8988T (cell line): ENCODE results near the gene STON1.
"Not testable (repeated sequence)": the region's sequence is repeated elsewhere in the genome, so short reads cannot be mapped to it uniquely, and the experiment has no call there.

Experiments
- DNase-seq: peaks from one replicate; pipeline ENCODE4 v3.0.0; 2011

Gene STON1

DNA sequence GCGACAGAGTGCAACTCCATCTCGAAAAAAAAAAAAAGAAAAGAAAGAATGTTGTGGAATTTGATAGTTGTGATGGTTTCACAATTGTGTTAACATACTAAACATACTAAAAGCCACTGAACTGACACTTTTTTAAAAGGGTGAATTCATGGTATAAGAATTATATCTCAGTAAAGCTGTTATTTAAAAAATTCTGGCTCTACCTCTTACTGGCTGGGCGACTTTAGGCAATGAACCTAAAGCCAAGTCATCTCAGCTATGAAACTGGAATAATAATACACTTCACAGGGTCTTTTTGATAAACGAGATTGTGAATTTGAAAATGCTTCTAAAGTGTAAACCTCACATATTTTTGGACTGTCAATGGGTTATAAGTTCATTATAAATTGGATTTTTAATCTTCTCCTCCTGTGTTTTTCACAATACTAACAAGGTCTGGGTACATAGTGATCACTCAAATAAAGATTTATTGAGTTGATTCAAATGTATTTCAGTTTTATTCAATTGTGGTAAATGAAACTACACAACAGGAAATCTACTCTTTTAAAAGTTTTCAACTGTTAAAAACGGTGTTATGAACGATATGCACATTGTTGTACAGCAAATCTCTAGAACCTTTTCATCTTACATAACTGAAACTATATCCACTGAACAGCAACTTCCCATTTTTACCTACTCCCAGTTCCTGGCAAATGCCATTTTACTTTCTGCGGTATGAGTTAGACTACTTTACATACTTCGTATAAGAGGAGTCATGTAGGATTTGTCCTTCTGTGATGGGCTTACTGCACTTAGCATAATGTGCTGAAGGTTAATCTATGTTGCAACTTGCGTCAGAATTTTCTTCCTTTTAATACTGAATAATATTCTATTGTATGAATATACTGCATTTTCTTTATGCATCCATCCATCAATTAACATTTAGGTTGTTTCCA, 44.7 kb downstream of the STON1 start:
- DNase-seq, result no peak

GRCh38 chr2:48578313-48578712, 48.4 kb downstream of the STON1 start:
- DNase-seq, result no peak

- DNase-seq, result no peak
Observed at GRCh38 chr2:48583961-48584360, 54.0 kb downstream of the STON1 start.

DNA sequence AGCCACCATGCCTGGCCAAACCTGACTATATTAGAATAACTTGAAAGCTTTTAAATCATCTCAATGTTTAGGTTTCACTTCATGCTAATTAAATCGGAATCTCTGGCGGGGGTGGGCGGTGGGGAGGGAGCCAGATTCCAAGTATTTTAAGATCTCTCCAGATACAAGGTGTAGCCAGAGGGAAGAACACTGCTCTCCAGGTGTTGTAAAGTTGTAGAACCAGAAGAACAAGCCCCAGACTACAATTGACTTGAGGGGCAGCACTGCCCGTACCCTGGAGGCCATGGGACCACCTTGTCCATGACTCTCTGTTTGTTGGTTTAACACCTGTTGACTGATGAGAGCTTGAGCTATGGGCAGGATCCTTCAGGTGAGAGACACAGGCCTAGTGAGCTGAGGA, 54.6 kb downstream of the STON1 start:
- DNase-seq, result no peak

DNA sequence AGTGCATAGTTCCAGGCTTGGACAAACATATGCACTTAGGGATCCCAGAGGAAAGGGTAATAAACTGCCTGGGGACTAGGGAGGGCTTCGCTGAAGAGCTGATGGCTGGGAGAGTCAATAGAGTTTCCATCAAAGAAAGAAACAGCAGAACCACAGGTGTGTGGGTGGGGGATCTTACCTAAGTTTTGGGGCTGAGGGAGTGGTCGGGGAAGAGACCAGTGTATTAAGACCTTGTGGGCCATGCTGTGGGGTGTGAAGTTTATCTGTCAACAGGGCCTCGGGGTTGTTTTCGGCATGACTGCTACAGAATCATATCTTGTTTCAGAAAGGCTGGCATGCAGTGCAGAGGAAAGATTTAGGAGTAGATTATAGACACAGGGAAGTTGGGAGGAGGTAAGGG, 56.5 kb downstream of the STON1 start:
- no peak for DNase-seq

DNA sequence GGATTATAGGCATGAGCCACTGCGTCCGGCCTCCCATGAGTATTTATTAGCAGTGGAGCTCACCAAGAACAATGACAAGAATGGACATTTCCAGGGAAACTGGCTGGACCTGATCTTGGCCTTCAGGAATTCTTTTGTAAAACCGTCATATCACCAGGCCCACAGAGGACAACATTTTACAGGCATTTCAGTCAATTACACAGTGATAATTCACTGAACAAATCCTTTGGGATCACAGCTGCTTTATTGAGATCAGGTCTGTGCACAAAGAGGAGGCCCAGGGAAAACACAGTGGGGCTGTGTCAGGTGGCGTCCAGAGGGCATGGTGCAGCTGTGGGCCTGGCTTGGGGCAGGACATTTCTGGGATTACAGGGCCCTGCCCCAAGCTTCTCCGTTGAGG, 57.6 kb downstream of the STON1 start:
- DNase-seq, result no peak

- no peak for DNase-seq
Observed at GRCh38 chr2:48587961-48588360, 58.0 kb downstream of the STON1 start.

DNA sequence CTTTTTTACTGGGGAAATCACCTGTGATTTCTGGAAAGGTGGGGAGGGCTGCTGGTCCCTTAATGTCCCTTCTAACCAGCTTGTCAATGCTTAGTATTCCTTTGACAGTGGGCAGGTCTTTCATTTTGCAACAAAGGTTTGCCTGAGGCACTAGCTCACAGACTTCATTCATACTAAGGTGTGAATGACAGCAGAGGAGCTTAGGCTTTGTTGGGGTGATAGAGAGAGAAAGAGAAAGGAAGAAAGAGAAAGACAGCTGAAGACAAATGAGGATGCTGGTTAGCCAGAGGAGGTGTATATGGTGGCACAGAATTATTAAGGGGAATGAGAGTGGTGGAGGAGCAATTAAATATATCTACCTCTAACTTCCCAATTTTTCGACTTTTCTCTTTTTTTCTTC, 58.8 kb downstream of the STON1 start:
- DNase-seq, result no peak

GRCh38 chr2:48589170-48589767, 59.3 kb downstream of the STON1 start:
- no peak for DNase-seq

GRCh38 chr2:48590017-48590416, 60.1 kb downstream of the STON1 start:
- DNase-seq, result no peak

GRCh38 chr2:48592067-48592466, 62.1 kb downstream of the STON1 start:
- no peak for DNase-seq

DNA sequence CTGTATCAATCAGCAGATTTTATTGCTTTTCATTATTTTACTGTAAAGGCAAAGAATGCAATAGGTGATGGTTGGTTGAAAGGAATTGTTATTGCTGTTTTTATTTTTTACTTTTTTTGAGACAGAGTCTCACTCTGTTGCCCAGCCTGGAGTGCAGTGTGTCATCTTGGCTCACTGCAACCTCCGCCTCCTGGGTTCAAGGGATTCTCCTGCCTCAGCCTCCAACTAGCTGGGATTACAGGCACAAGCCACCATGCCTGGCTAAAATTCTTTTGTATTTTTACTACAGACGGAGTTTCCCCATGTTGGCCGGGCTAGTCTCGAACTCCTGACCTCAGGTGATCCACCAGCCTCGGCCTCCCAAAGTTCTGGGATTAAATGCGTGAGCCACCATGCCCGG, 66.8 kb downstream of the STON1 start:
- DNase-seq, result not testable (repeated sequence)

- no peak for DNase-seq
Observed at GRCh38 chr2:48597492-48597891, 67.5 kb downstream of the STON1 start.

DNA sequence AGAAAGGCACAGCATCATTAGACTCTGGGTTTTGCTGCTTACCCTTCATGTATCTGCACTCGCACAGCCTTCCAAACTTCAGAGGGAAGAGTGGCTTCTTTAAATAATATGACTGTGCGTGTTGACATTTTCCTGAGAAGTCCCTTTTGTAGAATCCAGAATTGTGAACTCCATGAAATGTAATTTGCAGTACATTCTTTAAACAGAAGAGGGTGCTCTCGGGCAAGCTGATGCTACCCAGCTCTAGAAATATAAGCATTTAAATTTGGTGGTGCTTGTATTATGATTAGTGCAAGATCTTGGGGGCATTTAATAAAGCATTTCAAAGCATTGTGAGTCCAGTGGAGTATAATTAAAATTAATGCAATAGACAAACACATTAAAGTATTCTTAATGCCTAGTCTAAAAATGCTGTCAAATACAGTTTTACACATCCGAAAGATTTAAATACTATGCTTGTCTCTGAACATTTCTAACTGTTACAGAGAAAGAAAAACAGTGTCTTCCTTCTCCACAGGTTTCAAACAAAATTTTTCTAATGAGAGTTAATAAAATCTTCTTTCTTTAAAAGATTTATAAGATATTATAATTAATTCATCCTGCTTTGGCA, 70.4 kb downstream of the STON1 start:
- DNase-seq, result no peak

- no peak for DNase-seq
Observed at GRCh38 chr2:48600917-48601316, 71.0 kb downstream of the STON1 start.

DNA sequence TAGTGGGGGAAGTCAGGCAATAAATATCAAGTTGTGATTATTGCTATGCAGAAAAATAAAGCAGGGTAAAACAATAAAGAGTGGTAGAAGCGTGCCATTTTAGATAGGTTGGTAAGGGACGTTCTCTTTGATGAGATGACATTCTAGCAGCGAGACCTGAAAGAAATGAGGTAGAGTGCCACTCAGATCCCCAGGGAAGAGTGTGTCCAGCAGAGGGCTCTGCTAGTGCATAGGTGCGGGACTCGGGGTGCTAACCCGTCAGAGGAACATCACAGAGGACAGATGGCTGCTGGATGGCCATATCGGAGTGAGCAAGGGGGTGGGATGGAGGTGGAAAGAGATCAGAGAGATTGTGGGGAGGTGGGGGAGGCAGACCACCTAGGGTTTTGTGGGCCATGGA, 71.4 kb downstream of the STON1 start:
- DNase-seq, result no peak

GRCh38 chr2:48605482-48606175, 75.7 kb downstream of the STON1 start:
- DNase-seq, result no peak

DNA sequence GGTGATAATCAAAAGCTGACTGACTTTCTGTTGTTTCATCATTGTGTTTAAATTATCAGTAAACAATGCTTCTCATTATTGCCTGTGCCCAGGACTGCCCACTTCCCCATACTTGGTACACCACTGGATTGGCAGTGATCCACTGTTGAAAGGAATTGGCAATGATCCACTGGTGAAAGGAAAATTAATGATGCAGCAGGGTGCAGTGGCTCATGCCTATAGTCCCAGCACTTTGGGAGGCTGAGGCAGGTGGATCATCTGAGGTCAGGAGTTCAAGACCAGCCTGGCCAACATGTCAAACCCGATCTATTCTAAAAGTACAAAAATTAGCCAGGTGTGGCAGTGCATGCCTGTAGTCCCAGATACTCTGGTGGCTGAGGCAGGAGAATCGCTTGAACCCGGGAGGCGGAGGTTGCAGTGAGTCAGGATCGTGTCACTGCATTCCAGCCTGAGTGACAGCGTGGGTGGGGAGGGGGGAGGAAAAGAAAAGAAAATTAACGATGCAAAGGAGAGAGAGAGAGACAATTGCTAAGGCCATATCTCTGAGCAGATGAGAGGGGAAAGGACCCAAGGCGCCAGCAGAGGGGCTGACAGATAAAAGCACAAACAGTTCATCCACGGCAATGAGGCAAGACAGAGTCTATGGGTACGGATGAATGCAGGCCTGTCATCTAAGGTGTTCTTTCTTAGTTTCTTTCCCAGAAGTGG, 77.5 kb downstream of the STON1 start:
- DNase-seq, result no peak

- no peak for DNase-seq
Observed at GRCh38 chr2:48613211-48613610, 83.3 kb downstream of the STON1 start.

DNA sequence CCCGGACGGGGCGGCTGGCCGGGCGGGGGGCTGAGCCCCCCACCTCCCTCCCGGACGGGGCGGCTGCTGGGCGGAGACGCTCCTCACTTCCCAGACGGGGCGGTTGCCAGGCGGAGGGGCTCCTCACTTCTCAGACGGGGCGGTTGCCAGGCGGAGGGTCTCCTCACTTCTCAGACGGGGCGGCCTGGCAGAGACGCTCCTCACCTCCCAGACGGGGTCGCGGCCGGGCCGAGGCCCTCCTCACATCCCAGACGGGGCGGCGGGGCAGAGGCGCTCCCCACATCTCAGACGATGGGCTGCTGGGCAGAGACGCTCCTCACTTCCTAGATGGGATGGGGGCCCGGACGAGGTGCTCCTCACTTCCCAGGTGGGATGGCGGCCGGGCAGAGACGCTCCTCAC, 84.6 kb downstream of the STON1 start:
- DNase-seq, result not testable (repeated sequence)

DNA sequence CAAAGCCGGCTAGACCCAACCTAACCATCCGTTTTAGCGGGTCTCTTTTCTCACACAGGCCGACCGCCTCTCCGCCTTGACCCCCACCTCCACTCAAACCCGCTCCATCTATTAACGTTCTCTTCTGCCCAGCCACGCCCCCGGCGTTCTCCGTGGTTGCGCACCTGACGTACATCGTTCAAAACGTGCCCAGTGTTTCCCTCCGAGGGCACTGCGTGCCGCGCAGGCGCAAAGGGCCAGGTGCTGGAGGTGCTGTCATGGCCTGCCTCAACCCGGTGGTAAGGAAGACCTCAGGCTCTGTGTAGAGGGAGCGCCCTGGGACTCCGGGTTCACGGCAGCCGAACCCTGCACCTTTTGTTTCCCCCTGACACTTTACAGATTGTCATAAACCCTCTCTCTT, 87.7 kb downstream of the STON1 start, which contains the start of gene GTF2A1L:
Gene GTF2A1L (plus strand): TSS at position 239 of the 400 bp plus-strand sequence. CDS start 19 bp downstream, at position 258.
- no peak for DNase-seq

DNA sequence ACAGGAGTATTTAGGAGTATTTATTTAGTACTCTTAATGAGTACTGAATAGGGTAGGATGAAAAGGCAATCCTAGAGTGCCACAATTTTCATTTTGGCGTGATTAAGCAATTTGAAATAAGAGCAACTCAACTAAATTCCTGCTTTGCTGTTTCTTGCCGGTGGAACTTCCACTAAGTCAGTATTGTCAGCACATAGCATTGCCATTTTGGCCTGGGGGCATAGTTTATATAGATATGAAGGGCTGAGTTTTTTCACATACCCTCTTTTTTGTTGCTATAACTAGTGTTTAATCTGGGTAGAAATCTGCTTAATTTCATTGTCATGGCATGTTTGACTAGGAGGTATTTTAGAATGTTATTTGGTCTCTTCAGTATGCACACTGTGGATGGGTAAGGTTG, 89.6 kb downstream of the STON1 start:
- DNase-seq, result no peak

GRCh38 chr2:48620604-48621003, 90.7 kb downstream of the STON1 start:
- DNase-seq, result no peak
